Measurements from ENCODE around the gene RAI1.

RAI1 gene

DNA sequence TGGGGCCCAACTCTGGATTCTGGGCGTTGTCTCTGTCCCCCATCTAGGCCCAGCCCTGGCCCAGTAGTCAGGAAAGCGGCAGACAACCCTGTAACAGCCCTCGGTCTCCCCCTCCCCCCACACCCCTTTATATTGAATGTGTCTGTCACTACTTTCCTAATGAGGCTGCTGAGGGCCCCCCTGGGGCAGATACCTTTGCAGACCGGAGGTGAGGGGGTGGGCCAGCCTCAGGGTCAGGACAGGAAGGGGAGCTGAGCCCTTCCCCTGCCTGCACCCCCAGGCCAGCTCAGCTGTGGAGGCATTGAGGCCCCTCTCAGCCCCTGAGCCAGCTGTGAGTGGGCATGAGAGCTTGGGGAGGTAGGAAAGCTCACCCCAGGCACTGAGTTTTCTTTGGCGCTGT is 17.1 kb downstream of the RAI1 start:
- DNase-seq (ENCODE audit: insufficient read length, low spot score) (no peak), FAIRE-seq (no peak)

DNA sequence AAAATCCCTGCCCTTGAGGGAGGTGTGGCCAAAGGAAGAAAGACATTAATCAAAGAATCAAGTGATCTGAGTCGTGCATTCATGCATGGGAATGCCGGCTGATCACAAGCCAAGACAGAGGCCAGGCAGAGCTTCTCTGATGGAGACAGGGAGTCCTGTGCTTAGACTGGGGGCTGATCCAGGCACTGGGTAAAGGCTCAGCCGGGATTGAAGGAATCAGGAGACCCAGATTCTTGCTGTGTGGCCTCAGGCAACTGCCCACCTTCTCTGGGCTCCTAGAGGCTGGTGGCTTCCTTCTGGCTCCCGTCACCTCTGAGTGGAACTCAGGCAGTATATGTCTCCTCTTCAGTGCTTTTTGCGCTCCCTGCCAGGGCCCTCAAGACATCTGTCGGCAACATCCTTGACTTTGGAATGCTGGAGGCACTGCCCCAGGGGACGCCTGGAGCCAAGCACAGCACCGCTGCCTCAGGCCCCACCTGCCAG is 17.7 kb downstream of the RAI1 start:
- FAIRE-seq (no peak), DNase-seq (ENCODE audit: insufficient read length, low spot score) (no peak)

DNA sequence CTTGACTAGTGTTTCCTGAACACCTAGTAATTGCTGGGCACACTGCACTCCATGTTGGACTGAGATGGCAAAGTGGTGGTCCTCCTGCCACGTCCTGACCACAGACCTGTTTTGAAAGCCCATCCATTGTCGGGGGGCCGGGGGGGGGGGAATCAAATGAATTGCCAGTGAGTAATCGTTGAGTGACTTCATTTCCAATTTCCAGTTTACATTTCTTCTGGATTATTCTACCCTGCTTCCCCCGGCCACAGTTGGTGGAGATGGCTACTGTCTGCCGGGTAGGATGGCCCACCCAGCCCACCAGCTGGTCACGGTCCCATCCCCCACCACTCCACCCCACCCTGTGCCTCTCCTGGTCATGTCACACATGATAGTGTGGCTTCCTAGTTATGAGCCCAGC is 18.2 kb downstream of the RAI1 start:
- FAIRE-seq (no peak), DNase-seq (ENCODE audit: insufficient read length, low spot score) (no peak)

DNA sequence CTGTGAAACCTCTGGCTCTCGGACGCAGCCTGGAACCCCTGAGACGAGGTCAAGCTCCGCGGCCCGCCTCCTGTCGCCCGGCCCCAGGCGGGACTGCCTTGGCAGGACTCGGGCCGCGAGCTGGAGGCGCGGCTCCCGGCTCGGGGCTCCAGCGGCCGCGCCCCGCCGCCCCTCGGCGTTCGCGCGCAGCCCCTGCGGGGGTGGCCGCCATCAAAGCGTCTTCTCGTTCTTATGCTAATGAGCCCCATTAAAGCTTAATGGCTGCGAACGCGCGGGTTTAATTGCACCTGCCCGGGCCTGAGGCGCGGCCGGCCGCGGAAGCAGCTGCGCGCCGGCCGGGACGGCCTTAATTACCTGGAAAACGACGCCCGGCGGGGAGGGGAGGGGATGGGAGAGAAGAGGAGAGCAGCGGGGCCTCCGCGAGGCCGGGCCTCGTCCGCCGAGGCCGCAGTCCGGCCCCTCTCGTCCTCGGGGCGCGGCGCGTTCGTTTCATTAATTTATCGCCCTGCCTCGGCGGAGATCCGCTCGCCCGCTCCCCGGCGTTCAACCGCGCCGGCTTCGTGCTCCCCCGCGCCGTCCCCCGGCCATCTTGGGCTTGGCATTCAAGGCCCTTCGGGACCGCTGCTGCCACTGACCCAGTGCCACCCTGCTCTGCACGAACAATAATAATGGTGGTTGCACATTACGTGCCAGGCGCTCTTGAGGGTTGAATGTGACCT is 19.2 kb downstream of the RAI1 start:
- DNase-seq (ENCODE audit: insufficient read length, low spot score) (no peak), FAIRE-seq (no peak)

GRCh38 chr17:17701112-17701511 is 19.9 kb downstream of the RAI1 start:
- no peak for FAIRE-seq

DNA sequence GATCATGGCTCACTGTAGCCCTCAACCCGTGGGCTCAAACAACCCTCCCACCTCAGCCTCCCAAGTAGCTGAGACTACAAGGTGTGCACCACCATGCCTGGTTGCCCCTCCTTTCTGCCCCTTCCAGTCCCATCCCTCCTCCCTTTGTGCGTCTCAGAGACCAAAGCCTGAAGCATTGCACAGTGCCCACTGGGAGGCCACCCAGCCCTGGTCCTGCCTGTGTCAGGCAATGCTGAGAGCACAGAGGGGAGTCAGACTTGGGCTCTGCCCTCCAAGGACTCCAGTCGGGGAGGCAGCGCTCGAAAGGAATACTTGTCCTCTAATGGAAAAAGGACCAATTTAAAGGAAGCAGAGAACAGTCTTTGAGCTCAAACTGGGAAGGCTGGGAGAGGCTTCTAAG is 20.4 kb downstream of the RAI1 start:
- no peak for DNase-seq (ENCODE audit: insufficient read length, low spot score)
- FAIRE-seq = no peak

More at GRCh38 chr17:17701112-17701511, 19.9 kb downstream of the RAI1 start:
- DNase-seq (ENCODE audit: insufficient read length, low spot score) = no peak

DNA sequence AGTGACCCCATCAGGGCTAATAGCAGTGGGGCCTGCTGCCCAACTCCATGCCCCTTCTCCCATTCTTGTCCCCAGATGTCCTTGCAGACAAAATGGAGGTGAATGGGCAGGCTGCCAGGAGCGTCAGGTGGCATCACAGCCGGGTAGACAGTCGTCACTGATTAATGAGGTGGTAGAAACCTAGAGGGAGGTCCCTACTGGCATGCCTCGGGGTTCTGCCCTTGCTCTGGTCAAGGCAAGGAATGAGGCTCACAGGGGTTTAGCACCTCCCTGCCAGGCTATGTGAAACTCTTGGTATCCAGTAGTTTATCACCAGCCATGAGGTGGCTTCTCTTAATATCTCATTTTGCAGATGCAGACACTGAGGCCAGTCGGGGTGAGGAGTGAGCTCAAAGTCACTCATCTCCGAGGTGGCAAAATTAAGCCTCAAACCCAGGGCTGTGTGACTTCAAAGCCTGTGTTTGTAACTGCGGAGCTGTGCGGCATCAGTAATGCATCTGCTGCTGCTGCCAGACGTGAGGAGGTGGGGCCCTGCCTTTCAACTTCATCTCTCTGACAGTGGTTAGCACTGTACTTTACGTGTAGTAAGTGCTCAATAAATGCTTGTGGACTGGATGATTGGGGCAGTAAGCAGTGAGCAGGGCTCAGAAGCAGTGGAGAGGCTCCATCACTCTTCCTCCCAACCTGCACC is 21.3 kb downstream of the RAI1 start:
- DNase-seq (ENCODE audit: insufficient read length, low spot score) (no peak), FAIRE-seq (no peak)

GRCh38 chr17:17703140-17703919 is 22.1 kb downstream of the RAI1 start:
- FAIRE-seq = no peak
- no peak for DNase-seq (ENCODE audit: insufficient read length, low spot score)

- FAIRE-seq = no peak
- no peak for DNase-seq (ENCODE audit: insufficient read length, low spot score)
Measured at GRCh38 chr17:17704931-17705330, 23.7 kb downstream of the RAI1 start.

- FAIRE-seq = no peak
Measured at GRCh38 chr17:17706140-17707060, 25.1 kb downstream of the RAI1 start.

DNA sequence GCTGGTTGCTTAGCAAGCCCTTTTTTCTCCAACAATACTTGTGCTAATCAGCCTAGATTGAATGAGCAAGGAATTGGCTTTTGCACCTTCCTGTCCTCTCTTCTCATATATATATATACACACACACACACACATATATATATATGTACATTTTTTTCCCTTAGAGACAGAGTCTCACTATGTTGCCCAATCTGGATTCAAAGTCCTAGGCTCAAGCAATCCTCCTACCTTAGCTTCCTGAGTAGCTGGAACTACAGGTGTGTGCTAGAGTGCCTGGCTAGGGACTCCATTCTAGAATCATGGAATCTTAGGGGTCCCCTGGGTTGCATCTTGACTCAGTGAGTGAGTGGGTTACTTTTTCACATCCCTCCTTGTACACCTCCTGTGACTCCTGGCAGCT is 27.0 kb downstream of the RAI1 start:
- no peak for FAIRE-seq
- DNase-seq (ENCODE audit: insufficient read length, low spot score) = no peak

More at GRCh38 chr17:17706140-17707060, 25.1 kb downstream of the RAI1 start:
- no peak for DNase-seq (ENCODE audit: insufficient read length, low spot score)

GRCh38 chr17:17708816-17709215 is 27.6 kb downstream of the RAI1 start:
- FAIRE-seq = no peak
- DNase-seq (ENCODE audit: insufficient read length, low spot score) = no peak

DNA sequence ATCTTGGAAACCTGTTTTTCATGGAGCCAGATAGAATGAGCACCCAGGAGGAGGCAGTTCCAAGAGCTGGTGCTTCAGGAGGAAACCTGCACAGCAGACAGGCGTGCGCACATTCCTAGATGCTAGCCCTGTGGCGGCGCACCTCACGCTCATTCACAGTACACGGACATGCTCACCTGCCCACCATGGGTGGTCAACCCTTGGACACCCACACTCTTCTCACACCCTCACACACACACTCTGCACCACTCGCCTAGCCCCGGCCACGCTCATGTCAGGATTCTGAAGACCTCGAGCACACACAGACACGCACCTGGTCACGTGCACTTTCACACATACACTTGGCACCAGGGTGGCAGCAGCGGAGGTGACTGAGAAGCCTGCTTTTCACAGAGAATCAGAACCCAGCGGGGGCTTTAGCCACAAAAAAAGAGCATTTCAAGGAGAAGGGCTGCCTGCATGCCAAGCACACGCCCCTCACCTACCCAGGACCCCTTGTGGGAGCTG is 28.6 kb downstream of the RAI1 start:
- no peak for DNase-seq (ENCODE audit: insufficient read length, low spot score)
- no peak for FAIRE-seq

DNA sequence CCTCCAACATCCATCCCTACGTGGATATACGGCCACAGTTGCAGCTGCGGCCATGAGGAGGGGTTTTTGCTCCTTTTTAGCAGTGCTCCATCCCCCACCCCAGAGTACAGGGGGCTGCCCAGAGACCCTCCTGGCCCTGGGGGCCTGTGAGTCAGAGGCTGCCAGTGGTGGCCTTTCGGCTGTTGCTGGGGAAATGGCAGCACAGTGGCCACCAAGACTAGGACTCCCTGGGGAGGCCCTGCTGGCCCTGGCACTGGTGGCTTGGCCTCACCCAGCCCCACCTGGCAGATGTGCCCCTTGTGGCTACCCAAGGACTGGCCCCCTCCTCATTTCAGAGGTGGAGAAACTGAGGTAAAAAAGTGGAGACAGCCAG is 29.1 kb downstream of the RAI1 start:
- FAIRE-seq (no peak), DNase-seq (ENCODE audit: insufficient read length, low spot score) (no peak)

DNA sequence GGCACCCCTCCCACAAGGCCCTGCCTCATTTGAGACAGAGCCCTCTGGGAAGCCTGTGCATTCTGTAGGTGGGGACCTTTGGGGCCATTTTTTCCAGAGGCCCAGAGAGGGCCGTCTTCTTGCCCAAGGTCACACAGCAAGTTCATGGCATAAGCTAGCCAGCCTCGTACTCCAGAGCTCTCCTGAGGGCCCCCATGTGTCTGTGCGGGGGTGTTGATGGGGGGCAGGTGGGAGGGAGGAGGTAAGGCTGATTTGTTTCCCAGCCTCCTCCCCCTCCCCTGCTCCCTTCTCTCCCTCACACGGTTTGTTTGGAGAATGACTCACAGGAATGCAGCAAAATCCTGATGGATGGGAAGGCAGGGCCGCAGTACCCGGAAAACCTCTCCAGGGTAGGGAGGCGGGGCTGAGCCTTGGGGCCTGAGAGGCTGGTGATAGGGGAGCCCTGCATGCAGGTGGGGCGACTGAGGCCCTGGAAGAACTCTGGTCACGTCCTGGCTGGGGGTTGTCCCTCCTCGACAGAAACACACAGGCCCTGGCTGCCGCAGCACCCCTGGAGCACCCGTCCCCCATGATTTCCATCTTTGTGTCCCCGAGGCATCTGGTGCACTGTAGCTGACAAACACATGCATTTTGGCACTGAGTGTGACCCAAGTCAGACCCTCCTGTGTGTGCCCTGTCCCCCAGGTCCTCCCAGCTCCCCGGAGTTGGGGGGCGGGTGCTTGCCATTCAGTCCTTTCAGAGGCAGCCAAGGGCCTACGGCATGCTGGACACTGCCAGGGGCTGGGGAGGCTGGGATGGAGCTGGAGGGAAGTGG is 29.7 kb downstream of the RAI1 start:
- FAIRE-seq = no peak
- no peak for DNase-seq (ENCODE audit: insufficient read length, low spot score)

- DNase-seq (ENCODE audit: insufficient read length, low spot score) = no peak
- FAIRE-seq = no peak
Measured at GRCh38 chr17:17711641-17712162, 30.4 kb downstream of the RAI1 start.

GRCh38 chr17:17712268-17712924 is 31.1 kb downstream of the RAI1 start:
- DNase-seq (ENCODE audit: insufficient read length, low spot score) (peak; percentile 73), FAIRE-seq (peak; percentile 96)

- DNase-seq (ENCODE audit: insufficient read length, low spot score) = no peak
- FAIRE-seq = peak; percentile 74
Measured at GRCh38 chr17:17713839-17714238, 32.6 kb downstream of the RAI1 start.

All from GM19239 (cell line).